Mesenchymal stem cell (in vitro differentiated cells and primary cell): Measurements from ENCODE around the gene METAP1D.

Experiments used
- DNase-seq: peaks from one replicate; pipeline ENCODE4 v3.0.0-alpha.2; 2013
- H2AFZ ChIP-seq: one replicate; pipeline ENCODE4 v1.6.1; 2013; ENCODE audit warnings: low read depth, mild to moderate bottlenecking, control low read depth, inconsistent platforms, low read length, moderate library complexity
- H2AK5ac ChIP-seq: 2 replicates; pipeline ENCODE4 v1.6.1; 2013; ENCODE audit warnings: low read length, moderate library complexity, mild to moderate bottlenecking, inconsistent platforms; ENCODE audit not compliant: severe bottlenecking
- H2BK120ac ChIP-seq: one replicate; pipeline ENCODE4 v1.6.1; 2013; ENCODE audit warnings: low read depth, mild to moderate bottlenecking, inconsistent platforms, low read length, moderate library complexity
- H2BK12ac ChIP-seq, 2 experiments: one replicate each; pipeline ENCODE4 v1.6.1; 2013; ENCODE audit warnings: inconsistent platforms in 2 of 2, low read length in 2 of 2, mild to moderate bottlenecking in 2 of 2, moderate library complexity in 2 of 2, control low read depth in 1 of 2
- H2BK15ac ChIP-seq: one replicate; pipeline ENCODE4 v1.6.1; 2013; ENCODE audit warnings: mild to moderate bottlenecking, low read depth, inconsistent platforms; ENCODE audit not compliant: poor library complexity, severe bottlenecking
- H2BK5ac ChIP-seq: 2 replicates; pipeline ENCODE4 v1.6.1; 2013; ENCODE audit warnings: low read depth, mild to moderate bottlenecking, low read length, control low read depth, inconsistent platforms; ENCODE audit not compliant: poor library complexity, severe bottlenecking
- H3K14ac ChIP-seq, 2 experiments: one replicate each; pipeline ENCODE4 v1.6.1; 2013; ENCODE audit warnings: inconsistent platforms in 2 of 2, low read length in 2 of 2, control low read depth in 1 of 2, mild to moderate bottlenecking in 1 of 2, moderate library complexity in 1 of 2
- H3K18ac ChIP-seq, 2 experiments: one replicate each; pipeline ENCODE4 v1.6.1; 2013; ENCODE audit warnings: inconsistent platforms in 2 of 2, low read length in 2 of 2, control low read depth in 1 of 2, low read depth in 1 of 2, mild to moderate bottlenecking in 1 of 2
- H3K23ac ChIP-seq, 2 experiments: one replicate each; pipeline ENCODE4 v1.6.1; 2013; ENCODE audit warnings: inconsistent platforms in 2 of 2, low read length in 2 of 2, mild to moderate bottlenecking in 2 of 2, moderate library complexity in 2 of 2, control low read depth in 1 of 2
- H3K27ac ChIP-seq: 2 replicates; pipeline ENCODE4 v1.5.1; 2013; ENCODE audit warnings: mild to moderate bottlenecking, moderate library complexity, low read length, control low read depth, inconsistent platforms; ENCODE audit not compliant: poor library complexity, severe bottlenecking
- H3K27me3 ChIP-seq, 2 experiments: 2 replicates each; pipeline versions ENCODE4 v1.6.1 to v1.7.0; 2013; ENCODE audit warnings: low read length in 2 of 2, mild to moderate bottlenecking in 2 of 2, moderate library complexity in 2 of 2, control low read depth in 1 of 2, inconsistent platforms in 1 of 2; ENCODE audit not compliant: control insufficient read depth in 1 of 2, insufficient read depth in 1 of 2
- H3K36me3 ChIP-seq, 2 experiments: 2 replicates each; pipeline versions ENCODE4 v1.6.1 to v1.7.0; 2013; ENCODE audit warnings: low read length in 2 of 2, control low read depth in 1 of 2, inconsistent platforms in 1 of 2, low read depth in 1 of 2, mild to moderate bottlenecking in 1 of 2; ENCODE audit not compliant: insufficient read depth in 2 of 2, control insufficient read depth in 1 of 2
- H3K4ac ChIP-seq, 2 experiments: one replicate each; pipeline ENCODE4 v1.6.1; 2013; ENCODE audit warnings: inconsistent platforms in 2 of 2, low read length in 2 of 2, mild to moderate bottlenecking in 2 of 2, moderate library complexity in 2 of 2, control low read depth in 1 of 2, low read depth in 1 of 2
- H3K4me1 ChIP-seq: 2 replicates; pipeline ENCODE4 v1.6.1; 2013; ENCODE audit warnings: low read depth, low read length, control low read depth; ENCODE audit not compliant: control insufficient read depth, insufficient read depth
- H3K4me2 ChIP-seq: 2 replicates; pipeline ENCODE4 v1.6.1; 2013; ENCODE audit warnings: low read length, mild to moderate bottlenecking, inconsistent platforms; ENCODE audit not compliant: poor library complexity, severe bottlenecking
- H3K4me3 ChIP-seq, 2 experiments: 2 replicates each; pipeline versions ENCODE4 v1.5.1 to v1.7.0; 2013; ENCODE audit warnings: low read length in 2 of 2, mild to moderate bottlenecking in 2 of 2, control low read depth in 1 of 2, low read depth in 1 of 2; ENCODE audit not compliant: insufficient read depth in 1 of 2
- H3K79me1 ChIP-seq: replicated peaks from 2 replicates; pipeline ENCODE4 v1.6.1; 2013; ENCODE audit warnings: mild to moderate bottlenecking, control low read depth, low read length, inconsistent platforms; ENCODE audit not compliant: poor library complexity, severe bottlenecking
- H3K9ac ChIP-seq: 2 replicates; pipeline ENCODE4 v1.7.0; 2013; ENCODE audit warnings: mild to moderate bottlenecking, low read length, moderate library complexity
- H3K9me3 ChIP-seq: 2 replicates; pipeline ENCODE4 v1.7.0; 2013; ENCODE audit warnings: mild to moderate bottlenecking, low read length; ENCODE audit not compliant: control insufficient read depth
- H4K8ac ChIP-seq: one replicate; pipeline ENCODE4 v1.6.1; 2013; ENCODE audit warnings: inconsistent platforms, mild to moderate bottlenecking, low read length, moderate library complexity
- H4K91ac ChIP-seq: one replicate; pipeline ENCODE4 v1.6.1; 2013; ENCODE audit warnings: mild to moderate bottlenecking, low read length, inconsistent platforms
- WGBS: methylation state at CpG from one replicate; pipeline ENCODE4 v1.1.7; 2013; ENCODE audit warnings: mixed read lengths; 5-methylcytosine and 5-hydroxymethylcytosine counted together

Gene METAP1D

GRCh38 chr2:172072303-172072702, 72.5 kb downstream of the METAP1D start:
- Histone ChIP-seq H3K36me3 (no peaks in the 10 kb centered on the region), H2BK5ac (no peak overlapping the region), H3K18ac (no peak overlapping the region), H3K4me1 (no peaks in the 10 kb centered on the region), H3K79me1 (no peaks in the 10 kb centered on the region), H4K8ac (no peak overlapping the region), H3K27me3 (no peaks in the 10 kb centered on the region), H2AK5ac (no peak overlapping the region), H3K4me3 (no peak overlapping the region), H3K4me2 (no peak overlapping the region), H2AFZ (no peak overlapping the region), H3K9ac (no peak overlapping the region), H3K4ac (no peak overlapping the region), H3K23ac (no peak overlapping the region), H2BK12ac (no peak overlapping the region), H3K27ac (no peak overlapping the region), H2BK15ac (no peak overlapping the region), H3K9me3 (no peaks in the 10 kb centered on the region), H3K14ac (no peak overlapping the region), H4K91ac (no peak overlapping the region), H2BK120ac (no peak overlapping the region)
- no peak for DNase-seq
- 67% methylated on average over 3 of the region's 3 CpGs for WGBS

GRCh38 chr2:172072706-172073105, 73.0 kb downstream of the METAP1D start:
- Histone ChIP-seq H3K9me3 (no peaks in the 10 kb centered on the region), H3K14ac (no peak overlapping the region), H2BK5ac (no peak overlapping the region), H3K4ac (no peak overlapping the region), H3K4me2 (no peak overlapping the region), H3K79me1 (no peaks in the 10 kb centered on the region), H4K91ac (no peak overlapping the region), H3K27me3 (no peaks in the 10 kb centered on the region), H2BK12ac (no peak overlapping the region), H2AFZ (no peak overlapping the region), H3K9ac (no peak overlapping the region), H2BK15ac (no peak overlapping the region), H3K27ac (no peak overlapping the region), H2AK5ac (no peak overlapping the region), H3K18ac (no peak overlapping the region), H3K4me3 (no peak overlapping the region), H3K4me1 (no peaks in the 10 kb centered on the region), H4K8ac (no peak overlapping the region), H2BK120ac (no peak overlapping the region), H3K36me3 (no peaks in the 10 kb centered on the region), H3K23ac (no peak overlapping the region)
- no peak for DNase-seq
- WGBS: 100% methylated on average over 1 of the region's 2 CpGs

- H3K4ac ChIP-seq: no peak overlapping the region
- no peak overlapping the region for H2AK5ac ChIP-seq
- H3K27me3 ChIP-seq: peaks cover 0 to 5% of the 10 kb centered on the region in 2 experiments
- H3K4me3 ChIP-seq: no peak overlapping the region
- H2BK120ac ChIP-seq: no peak overlapping the region
- H3K9me3 ChIP-seq: no peaks in the 10 kb centered on the region
- H3K4me1 ChIP-seq: no peaks in the 10 kb centered on the region
- no peak overlapping the region for H2BK12ac ChIP-seq
- H3K4me2 ChIP-seq: no peak overlapping the region
- no peak overlapping the region for H3K9ac ChIP-seq
- 70% methylated on average over 1 of the region's 4 CpGs for WGBS
- no peak overlapping the region for H4K91ac ChIP-seq
- DNase-seq: no peak
- no peak overlapping the region for H3K14ac ChIP-seq
- H2AFZ ChIP-seq: no peak overlapping the region
- H3K23ac ChIP-seq: no peak overlapping the region
- H2BK5ac ChIP-seq: no peak overlapping the region
- no peaks in the 10 kb centered on the region for H3K79me1 ChIP-seq
- H3K27ac ChIP-seq: no peak overlapping the region
- no peak overlapping the region for H3K18ac ChIP-seq
- no peak overlapping the region for H2BK15ac ChIP-seq
- H3K36me3 ChIP-seq: no peaks in the 10 kb centered on the region
- no peak overlapping the region for H4K8ac ChIP-seq
These were observed 73.8 kb downstream of the METAP1D start for GRCh38 chr2:172073518-172073917.

- no peak overlapping the region for H3K18ac ChIP-seq
- H3K14ac ChIP-seq: no peak overlapping the region
- DNase-seq: no peak
- no peaks in the 10 kb centered on the region for H3K36me3 ChIP-seq
- H3K4ac ChIP-seq: no peak overlapping the region
- no peak overlapping the region for H3K27ac ChIP-seq
- no peak overlapping the region for H4K8ac ChIP-seq
- no peak overlapping the region for H2BK15ac ChIP-seq
- H3K4me2 ChIP-seq: no peak overlapping the region
- no peak overlapping the region for H4K91ac ChIP-seq
- H2BK5ac ChIP-seq: no peak overlapping the region
- H2BK12ac ChIP-seq: no peak overlapping the region
- H2BK120ac ChIP-seq: no peak overlapping the region
- H3K23ac ChIP-seq: no peak overlapping the region
- H3K9me3 ChIP-seq: no peaks in the 10 kb centered on the region
- no peak overlapping the region for H2AK5ac ChIP-seq
- H2AFZ ChIP-seq: no peak overlapping the region
- H3K4me3 ChIP-seq: no peak overlapping the region
- no CpG with 5 or more reads among the region's 1 CpG for WGBS
- H3K79me1 ChIP-seq: no peaks in the 10 kb centered on the region
- no peaks in the 10 kb centered on the region for H3K4me1 ChIP-seq
- H3K9ac ChIP-seq: no peak overlapping the region
- H3K27me3 ChIP-seq: peaks cover 0 to 12% of the 10 kb centered on the region in 2 experiments
These were observed 74.5 kb downstream of the METAP1D start for GRCh38 chr2:172074254-172074653.
